AG10803 (cell line): ENCODE measurements around the gene SYT11.
A peak's percentile ranks its signal among the peaks of the same experiment; 100 is the strongest.
"Not testable (repeated sequence)": the region's sequence is repeated elsewhere in the genome, so short reads cannot be mapped to it uniquely, and the experiment has no call there.

Experiments used
- DNase-seq: peaks from one replicate; pipeline ENCODE4 v3.0.0; 2010; ENCODE audit warnings: low read depth
- H3K4me3 ChIP-seq: 2 replicates; pipeline ENCODE4 v1.5.1; 2011; ENCODE audit warnings: mild to moderate bottlenecking, low read length, control low read depth
- CTCF ChIP-seq: conservative IDR thresholded peaks from 2 replicates; pipeline ENCODE4 v1.5.1; 2011; ENCODE audit warnings: mild to moderate bottlenecking, low read length, control low read depth, inconsistent platforms

The SYT11 gene

GRCh38 chr1:155890251-155890650 is 30.9 kb downstream of the SYT11 start:
- no peak for DNase-seq
- no peak overlapping the region for H3K4me3 ChIP-seq
- TF ChIP-seq CTCF: no peak

GRCh38 chr1:155892796-155893195 is 33.4 kb downstream of the SYT11 start:
- no peak overlapping the region for H3K4me3 ChIP-seq
- peak; percentile 81 for DNase-seq
- no peak for TF ChIP-seq CTCF

GRCh38 chr1:155893389-155894142 is 34.2 kb downstream of the SYT11 start:
- peak; percentile 88 for DNase-seq
- peak overlapping the region; percentile 20; the same call in 1 of the 2 replicates for H3K4me3 ChIP-seq
- no peak for TF ChIP-seq CTCF

GRCh38 chr1:155895617-155896016 is 36.2 kb downstream of the SYT11 start:
- DNase-seq, H3K4me3 ChIP-seq: not testable (repeated sequence)

- H3K4me3 ChIP-seq, DNase-seq: not testable (repeated sequence)
Measured at GRCh38 chr1:155896476-155896875, 37.1 kb downstream of the SYT11 start.

GRCh38 chr1:155897746-155898145 is 38.4 kb downstream of the SYT11 start:
- TF ChIP-seq CTCF: no peak
- no peak overlapping the region for H3K4me3 ChIP-seq
- no peak for DNase-seq

- no peak for DNase-seq
- TF ChIP-seq CTCF: no peak
- H3K4me3 ChIP-seq: no peak overlapping the region
Measured at GRCh38 chr1:155898888-155899287, 39.5 kb downstream of the SYT11 start.

- DNase-seq: no peak
- H3K4me3 ChIP-seq: no peak overlapping the region
- no peak for TF ChIP-seq CTCF
Measured at GRCh38 chr1:155899683-155900082, 40.3 kb downstream of the SYT11 start.
